Liver (tissue), 3 donors: ENCODE data around the gene HPCAL1.

Experiments used
- EGR1 ChIP-seq, 2 donors: IDR thresholded peaks; 2 replicates each; pipeline ENCODE4 v1.6.1; 2016 to 2018; ENCODE audit warnings: antibody characterized with exemption in 2 of 2, low read depth in 2 of 2
- HNF4A ChIP-seq, 2 donors: conservative IDR thresholded peaks; 2 replicates each; pipeline ENCODE4 v1.6.1; 2016; ENCODE audit warnings: antibody characterized with exemption in 2 of 2, mild to moderate bottlenecking in 2 of 2
- JUND ChIP-seq, 2 donors: IDR thresholded peaks; 2 replicates each; pipeline ENCODE4 v1.6.1; 2016; ENCODE audit warnings: antibody characterized with exemption in 2 of 2
- REST ChIP-seq: IDR thresholded peaks from 2 replicates; pipeline ENCODE4 v1.6.1; 2016; ENCODE audit warnings: antibody characterized with exemption, mild to moderate bottlenecking
- RXRA ChIP-seq, 2 donors: IDR thresholded peaks; 2 replicates each; pipeline ENCODE4 v1.6.1; 2017 to 2018; ENCODE audit warnings: antibody characterized with exemption in 2 of 2, mild to moderate bottlenecking in 1 of 2
- TAF1 ChIP-seq: conservative IDR thresholded peaks from 2 replicates; pipeline ENCODE4 v1.6.1; 2016; ENCODE audit warnings: antibody characterized with exemption, mild to moderate bottlenecking
- YY1 ChIP-seq: IDR thresholded peaks from 2 replicates; pipeline ENCODE4 v1.6.1; 2016; ENCODE audit warnings: antibody characterized with exemption, mild to moderate bottlenecking
- TF ChIP-seq, protein P1 (sequence below): fragments of 150-350 bp; IDR thresholded peaks from 2 replicates; pipeline ENCODE4 v1.5.1; 2017; ENCODE audit warnings: improper control_type of control experiment, low read depth, low read length; ENCODE audit not compliant: missing input control
- donor health status: healthy.
- donor health status: healthy.

DNA sequence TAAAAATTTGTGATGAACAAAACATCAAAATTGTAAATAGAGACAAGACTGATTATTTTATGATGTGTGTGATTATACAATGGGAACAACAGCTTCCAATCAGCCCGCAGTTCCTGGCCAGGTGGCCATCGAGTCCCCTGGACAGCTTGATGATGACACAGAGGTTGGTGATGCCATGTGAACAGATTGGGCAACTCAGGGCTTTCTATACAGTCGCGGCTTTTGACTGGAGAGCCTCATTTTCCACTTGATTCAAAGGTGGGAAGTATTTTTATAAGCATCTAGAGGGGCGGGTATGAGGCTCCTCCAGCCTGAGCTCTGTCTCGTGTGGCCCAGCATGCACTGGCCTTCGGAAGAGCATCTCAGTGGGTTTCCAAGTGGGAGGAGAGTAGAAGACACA lies 14.9 kb upstream of the HPCAL1 start:
- TF ChIP-seq, protein P1, sequence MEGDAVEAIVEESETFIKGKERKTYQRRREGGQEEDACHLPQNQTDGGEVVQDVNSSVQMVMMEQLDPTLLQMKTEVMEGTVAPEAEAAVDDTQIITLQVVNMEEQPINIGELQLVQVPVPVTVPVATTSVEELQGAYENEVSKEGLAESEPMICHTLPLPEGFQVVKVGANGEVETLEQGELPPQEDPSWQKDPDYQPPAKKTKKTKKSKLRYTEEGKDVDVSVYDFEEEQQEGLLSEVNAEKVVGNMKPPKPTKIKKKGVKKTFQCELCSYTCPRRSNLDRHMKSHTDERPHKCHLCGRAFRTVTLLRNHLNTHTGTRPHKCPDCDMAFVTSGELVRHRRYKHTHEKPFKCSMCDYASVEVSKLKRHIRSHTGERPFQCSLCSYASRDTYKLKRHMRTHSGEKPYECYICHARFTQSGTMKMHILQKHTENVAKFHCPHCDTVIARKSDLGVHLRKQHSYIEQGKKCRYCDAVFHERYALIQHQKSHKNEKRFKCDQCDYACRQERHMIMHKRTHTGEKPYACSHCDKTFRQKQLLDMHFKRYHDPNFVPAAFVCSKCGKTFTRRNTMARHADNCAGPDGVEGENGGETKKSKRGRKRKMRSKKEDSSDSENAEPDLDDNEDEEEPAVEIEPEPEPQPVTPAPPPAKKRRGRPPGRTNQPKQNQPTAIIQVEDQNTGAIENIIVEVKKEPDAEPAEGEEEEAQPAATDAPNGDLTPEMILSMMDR = no peak
- TF ChIP-seq TAF1 (no peak), RXRA (IDR thresholded peaks at IDR 0.05) (no peak), EGR1 (IDR thresholded peaks at IDR 0.05; ENCODE audit: low read depth in 2 of 2) (no peak), HNF4A (conservative IDR thresholded peaks at IDR 0.05) (no peak), YY1 (no peak), REST (no peak), JUND (IDR thresholded peaks at IDR 0.05) (no peak)
